ENCODE data around the gene UBALD2.
"Not testable (repeated sequence)": the region's sequence is repeated elsewhere in the genome, so short reads cannot be mapped to it uniquely, and the experiment has no call there.

The UBALD2 gene

GRCh38 chr17:76278268-76278908 lies 13.2 kb downstream of the UBALD2 start:
- DNase-seq, result no peak

GRCh38 chr17:76278952-76279741 lies 14.0 kb downstream of the UBALD2 start:
- DNase-seq, result peak; percentile 78

- no peak for DNase-seq
These were observed 14.7 kb downstream of the UBALD2 start for GRCh38 chr17:76279742-76280287.

GRCh38 chr17:76280650-76281049 lies 15.5 kb downstream of the UBALD2 start:
- no peak for DNase-seq

GRCh38 chr17:76281573-76282371 lies 16.6 kb downstream of the UBALD2 start:
- no peak for DNase-seq

- no peak for DNase-seq
These were observed 27.4 kb downstream of the UBALD2 start for GRCh38 chr17:76292567-76292966.

GRCh38 chr17:76293106-76293505 lies 28.0 kb downstream of the UBALD2 start:
- DNase-seq, result no peak

- no peak for DNase-seq
These were observed 31.0 kb downstream of the UBALD2 start for GRCh38 chr17:76296186-76296585.

- no peak for DNase-seq
These were observed 31.7 kb downstream of the UBALD2 start for GRCh38 chr17:76296889-76297288.

GRCh38 chr17:76297436-76297835 lies 32.3 kb downstream of the UBALD2 start:
- no peak for DNase-seq

- no peak for DNase-seq
These were observed 39.3 kb downstream of the UBALD2 start for GRCh38 chr17:76304226-76305134.

- DNase-seq, result not testable (repeated sequence)
These were observed 39.9 kb downstream of the UBALD2 start for GRCh38 chr17:76305135-76305454.

- no peak for DNase-seq
These were observed 42.3 kb downstream of the UBALD2 start for GRCh38 chr17:76307299-76307965.

- no peak for DNase-seq
These were observed 42.8 kb downstream of the UBALD2 start, which contains the start of gene QRICH2 for GRCh38 chr17:76307966-76308338. Gene QRICH2, minus strand, starts transcription at chr17:76308276. Its CDS starts 278 bp downstream, at chr17:76307998.

- no peak for DNase-seq
These were observed 44.3 kb downstream of the UBALD2 start for GRCh38 chr17:76309461-76309860.

- DNase-seq, result no peak
These were observed 47.6 kb downstream of the UBALD2 start for GRCh38 chr17:76312735-76313134.

- DNase-seq, result no peak
These were observed 49.5 kb downstream of the UBALD2 start for GRCh38 chr17:76314392-76315227.

- DNase-seq, result no peak
These were observed 52.4 kb downstream of the UBALD2 start for GRCh38 chr17:76317535-76317934.

GRCh38 chr17:76318586-76318985 lies 53.4 kb downstream of the UBALD2 start:
- DNase-seq, result no peak

Data from fibroblast of upper back skin (primary cell).